ENCODE results near the gene TMEM184C. TPM values are rescaled to one million over a fixed set of nuclear protein-coding genes. Genes with fewer than 3 reads are reported as not detected.

Gene TMEM184C
- total RNA-seq, 2 donors from 2014 or later = 30.3 to 35.7 TPM

- peak overlapping the region; percentile 78 for H3K4me3 Mint-ChIP-seq
- TF ChIP-seq, protein P1, sequence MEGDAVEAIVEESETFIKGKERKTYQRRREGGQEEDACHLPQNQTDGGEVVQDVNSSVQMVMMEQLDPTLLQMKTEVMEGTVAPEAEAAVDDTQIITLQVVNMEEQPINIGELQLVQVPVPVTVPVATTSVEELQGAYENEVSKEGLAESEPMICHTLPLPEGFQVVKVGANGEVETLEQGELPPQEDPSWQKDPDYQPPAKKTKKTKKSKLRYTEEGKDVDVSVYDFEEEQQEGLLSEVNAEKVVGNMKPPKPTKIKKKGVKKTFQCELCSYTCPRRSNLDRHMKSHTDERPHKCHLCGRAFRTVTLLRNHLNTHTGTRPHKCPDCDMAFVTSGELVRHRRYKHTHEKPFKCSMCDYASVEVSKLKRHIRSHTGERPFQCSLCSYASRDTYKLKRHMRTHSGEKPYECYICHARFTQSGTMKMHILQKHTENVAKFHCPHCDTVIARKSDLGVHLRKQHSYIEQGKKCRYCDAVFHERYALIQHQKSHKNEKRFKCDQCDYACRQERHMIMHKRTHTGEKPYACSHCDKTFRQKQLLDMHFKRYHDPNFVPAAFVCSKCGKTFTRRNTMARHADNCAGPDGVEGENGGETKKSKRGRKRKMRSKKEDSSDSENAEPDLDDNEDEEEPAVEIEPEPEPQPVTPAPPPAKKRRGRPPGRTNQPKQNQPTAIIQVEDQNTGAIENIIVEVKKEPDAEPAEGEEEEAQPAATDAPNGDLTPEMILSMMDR (conservative IDR thresholded peaks at IDR 0.05) = no peak
- H3K27ac Mint-ChIP-seq = no peak overlapping the region
- H3K27me3 Mint-ChIP-seq (ENCODE audit: insufficient read depth) = peaks cover 6% of the 10 kb centered on the region
- Histone ChIP-seq H3K9ac (ENCODE audit: extremely low read depth, low read length, poor library complexity, severe bottlenecking) (peak overlapping the region; percentile 85), H3K27me3 (ENCODE audit: control insufficient read depth, insufficient read depth, low read length, poor library complexity, severe bottlenecking) (no peaks in the 10 kb centered on the region), H3K36me3 (ENCODE audit: control insufficient read depth, insufficient read depth, low read length) (peaks cover 14% of the 10 kb centered on the region), H3K4me3 (ENCODE audit: low read length) (peak overlapping the region; percentile 92), H3K27ac (ENCODE audit: low read depth, low read length) (no peak overlapping the region), H3K9me3 (ENCODE audit: control insufficient read depth, low read length) (no peaks in the 10 kb centered on the region), H3K4me1 (ENCODE audit: control insufficient read depth, insufficient read depth, low read length) (no peaks in the 10 kb centered on the region)
- H3K9me3 Mint-ChIP-seq = peaks cover 3% of the 10 kb centered on the region
- WGBS, 2 experiments (ENCODE audit: insufficient coverage in 1 of 2, insufficient read length in 1 of 2) = 76 to 96% methylated on average over 3 of the region's 3 CpGs
- H3K36me3 Mint-ChIP-seq (ENCODE audit: low read depth) = peaks cover 18% of the 10 kb centered on the region
- peaks cover 25% of the 10 kb centered on the region for H3K4me1 Mint-ChIP-seq
- no peak for DNase-seq
These were observed 65.6 kb downstream of the TMEM184C start for GRCh38 chr4:147682755-147683154.

DNA sequence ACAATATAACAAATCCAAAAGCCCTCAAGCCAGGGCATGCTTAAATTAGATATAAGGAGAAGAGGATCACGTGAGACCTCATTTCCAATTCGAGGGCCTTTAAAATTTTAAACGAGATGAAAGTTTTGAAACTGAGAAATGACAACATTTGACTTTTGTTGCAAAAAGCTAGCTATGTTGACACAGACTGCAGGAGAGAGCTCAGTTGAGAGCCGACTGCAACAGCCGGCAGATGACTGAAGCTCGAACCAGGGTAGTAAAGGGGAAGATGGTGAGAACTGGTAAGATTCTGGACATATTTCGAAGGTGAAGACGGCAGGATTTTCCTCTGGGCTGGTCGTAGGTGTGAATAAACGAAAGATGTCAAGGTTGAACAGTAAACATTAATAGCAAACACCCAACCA lies 66.0 kb downstream of the TMEM184C start:
- H3K36me3 ChIP-seq (ENCODE audit: control insufficient read depth, insufficient read depth, low read length) = peaks cover 14% of the 10 kb centered on the region
- H3K9me3 ChIP-seq (ENCODE audit: control insufficient read depth, low read length) = no peaks in the 10 kb centered on the region
- Mint-ChIP-seq H3K27ac (peak overlapping the region; percentile 98), H3K4me1 (peaks cover 21% of the 10 kb centered on the region), H3K36me3 (ENCODE audit: low read depth) (peaks cover 13% of the 10 kb centered on the region), H3K27me3 (ENCODE audit: insufficient read depth) (peaks cover 6% of the 10 kb centered on the region), H3K4me3 (peak overlapping the region; percentile 78), H3K9me3 (peaks cover 3% of the 10 kb centered on the region)
- DNase-seq = peak; percentile 51
- peak overlapping the region; percentile 85 for H3K9ac ChIP-seq (ENCODE audit: extremely low read depth, low read length, poor library complexity, severe bottlenecking)
- H3K4me3 ChIP-seq (ENCODE audit: low read length) = peak overlapping the region; percentile 92
- TF ChIP-seq, protein P1 (conservative IDR thresholded peaks at IDR 0.05) = no peak
- no peaks in the 10 kb centered on the region for H3K27me3 ChIP-seq (ENCODE audit: control insufficient read depth, insufficient read depth, low read length, poor library complexity, severe bottlenecking)
- no peak overlapping the region for H3K27ac ChIP-seq (ENCODE audit: low read depth, low read length)
- H3K4me1 ChIP-seq (ENCODE audit: control insufficient read depth, insufficient read depth, low read length) = no peaks in the 10 kb centered on the region
- WGBS, 2 experiments (ENCODE audit: insufficient coverage in 1 of 2, insufficient read length in 1 of 2) = 8 to 12% methylated on average over 6 to 10 of the region's 10 CpGs

DNA sequence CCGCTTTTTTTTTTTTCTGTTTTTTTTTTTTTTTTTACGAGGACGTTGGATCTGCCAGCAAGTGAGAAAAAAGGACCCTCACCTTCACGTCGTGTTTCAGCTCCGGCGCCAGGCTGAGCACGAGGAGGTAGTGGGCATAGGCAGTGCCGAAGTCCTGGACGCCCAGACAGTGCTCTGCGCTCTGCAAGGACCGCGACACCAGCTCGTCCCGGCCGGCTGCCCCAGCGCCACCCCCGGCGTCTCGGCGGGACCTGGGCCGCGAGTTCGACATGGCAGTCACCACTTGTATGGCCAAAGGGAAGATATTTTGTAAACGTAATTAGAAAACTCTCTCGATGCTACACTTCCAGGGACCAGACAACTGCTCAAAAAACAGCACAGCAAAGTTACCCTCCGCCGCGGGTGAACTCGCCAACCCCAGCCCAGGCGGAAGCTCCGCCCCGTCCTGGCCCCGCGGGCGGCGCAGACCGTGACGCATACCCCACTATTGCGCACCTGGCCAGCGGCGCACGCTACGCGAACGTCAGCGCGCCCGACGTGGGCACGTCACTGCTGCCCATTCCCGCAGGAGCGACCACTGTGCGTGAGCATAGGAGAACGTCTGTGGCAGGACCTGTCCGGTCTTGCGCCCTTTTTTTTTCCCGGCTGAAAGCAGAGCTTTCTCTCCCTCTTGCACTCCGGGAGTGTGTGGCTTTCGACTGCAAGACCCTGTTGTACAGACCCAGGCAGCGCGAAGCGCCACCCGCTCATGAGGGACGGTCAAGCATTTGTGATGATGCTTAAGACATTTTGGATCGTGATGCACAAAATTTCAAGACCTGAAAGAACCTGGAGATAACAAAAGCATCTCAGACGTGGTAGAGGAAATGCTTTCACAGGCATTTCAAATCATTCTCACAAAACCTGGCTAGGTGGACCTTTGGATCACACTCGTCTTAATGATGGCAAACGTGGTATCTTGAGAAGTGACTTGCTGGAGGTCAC lies 66.8 kb downstream of the TMEM184C start, which contains the start of gene PRMT9:
Gene PRMT9, minus strand, starts transcription at position 447 of the 984 bp plus-strand sequence. Its CDS starts 176 bp downstream, at position 271.
- peaks cover 5% of the 10 kb centered on the region for H3K36me3 Mint-ChIP-seq (ENCODE audit: low read depth)
- H3K27ac Mint-ChIP-seq = peak within 1 kb of the TSS; percentile 98
- H3K4me1 Mint-ChIP-seq = peaks cover 16% of the 10 kb centered on the region
- TF ChIP-seq, protein P1 (conservative IDR thresholded peaks at IDR 0.05) = no peak
- Histone ChIP-seq H3K9me3 (ENCODE audit: control insufficient read depth, low read length) (no peaks in the 10 kb centered on the region), H3K4me3 (ENCODE audit: low read length) (peak within 1 kb of the TSS; percentile 92), H3K27ac (ENCODE audit: low read depth, low read length) (no peak within 1 kb of the TSS), H3K4me1 (ENCODE audit: control insufficient read depth, insufficient read depth, low read length) (no peaks in the 10 kb centered on the region), H3K27me3 (ENCODE audit: control insufficient read depth, insufficient read depth, low read length, poor library complexity, severe bottlenecking) (no peaks in the 10 kb centered on the region), H3K9ac (ENCODE audit: extremely low read depth, low read length, poor library complexity, severe bottlenecking) (peak within 1 kb of the TSS; percentile 85), H3K36me3 (ENCODE audit: control insufficient read depth, insufficient read depth, low read length) (peaks cover 11% of the 10 kb centered on the region)
- H3K4me3 Mint-ChIP-seq = peak within 1 kb of the TSS; percentile 78
- H3K27me3 Mint-ChIP-seq (ENCODE audit: insufficient read depth) = peaks cover 6% of the 10 kb centered on the region
- peak; percentile 94 for DNase-seq
- 1 to 2% methylated on average over 28 to 69 of the region's 69 CpGs for WGBS, 2 experiments (ENCODE audit: insufficient coverage in 1 of 2, insufficient read length in 1 of 2)
- peaks cover 3% of the 10 kb centered on the region for H3K9me3 Mint-ChIP-seq
